ENCODE measurements around the gene DDX51. TPM values are rescaled to one million over a fixed set of nuclear protein-coding genes. Genes with fewer than 3 reads are reported as not detected.
A peak's percentile ranks its signal among the peaks of the same experiment; 100 is the strongest.

DDX51 gene
- polyA plus RNA-seq, 2 of the 4 experiments (the other 2 are of a cell fraction) = 10.2 to 22.6 TPM

- H3K4me2 ChIP-seq = no peak overlapping the region
- ATAC-seq = no peak; a peak in 2 of 6 replicates
- 89% methylated on average over 45 of the region's 51 CpGs for WGBS (ENCODE audit: missing lambda C conversion rate)
- H3K9me3 ChIP-seq = no peaks in the 10 kb centered on the region
- POLR2A ChIA-PET = no interaction called here
- peak in 1 of 2 experiments; percentile 36 for DNase-seq (ENCODE audit: low read depth in 1 of 2, low spot score in 1 of 2)
- H3K4me1 ChIP-seq = no peaks in the 10 kb centered on the region
- no peak overlapping the region for H3K4me3 ChIP-seq
- TF ChIP-seq HDAC2 (IDR thresholded peaks at IDR 0.05) (0 out of 2 replicates have a peak, but pooled peaks have one; percentile 26), RAD21 (conservative IDR thresholded peaks at IDR 0.05 in 1 of 2, IDR thresholded peaks at IDR 0.05 in 1 of 2) (no peak)
- CTCF ChIA-PET = interaction anchor here (0.6 to 1.2 kb wide), 4 partner anchors 21 to 260 kb away, joined by 3 to 6 read pairs (median 4); no protein-coding TSS in a partner anchor
- no peak for FAIRE-seq
- no peak overlapping the region for H3K27ac ChIP-seq
Observed at GRCh38 chr12:132154941-132155770, 11.0 kb upstream of the DDX51 start.

GRCh38 chr12:132154341-132154761, 10.2 kb upstream of the DDX51 start:
- Histone ChIP-seq H3K27ac (no peak overlapping the region), H3K9me3 (no peaks in the 10 kb centered on the region), H3K4me2 (no peak overlapping the region), H3K4me1 (no peaks in the 10 kb centered on the region), H3K4me3 (no peak overlapping the region)
- ChIA-PET POLR2A (no interaction called here), CTCF (interaction anchor here (0.5 to 4.2 kb wide), 40 partner anchors 9 to 522 kb away, joined by 3 to 64 read pairs (median 4); partner anchors contain the start of genes NOC4L and P2RX2)
- 74% methylated on average over 16 of the region's 21 CpGs for WGBS (ENCODE audit: missing lambda C conversion rate)
- ATAC-seq (peak; percentile 45 to 49), DNase-seq (ENCODE audit: low read depth in 1 of 2, low spot score in 1 of 2) (no peak), FAIRE-seq (no peak)
- no peak for TF ChIP-seq CHD2 (IDR thresholded peaks at IDR 0.05; ENCODE audit: low read length, partially characterized antibody)
- TF ChIP-seq EHMT2 (IDR thresholded peaks at IDR 0.05; ENCODE audit: low read depth) = no peak
- TF ChIP-seq RAD21 (conservative IDR thresholded peaks at IDR 0.05 in 1 of 2, IDR thresholded peaks at IDR 0.05 in 1 of 2) = no peak
- TF ChIP-seq FOXS1 (CRISPR knock-in tag; IDR thresholded peaks at IDR 0.05) = no peak
- TF ChIP-seq E2F6 (IDR thresholded peaks at IDR 0.05; ENCODE audit: borderline replicate concordance, low read depth) = no peak
- TF ChIP-seq MAX (IDR thresholded peaks at IDR 0.05) = no peak
- no peak for TF ChIP-seq SREBF2 (IDR thresholded peaks at IDR 0.05)
- no peak for TF ChIP-seq JUNB (IDR thresholded peaks at IDR 0.05)
- no peak for TF ChIP-seq PBX3 (IDR thresholded peaks at IDR 0.05)
- no peak for TF ChIP-seq HES2 (IDR thresholded peaks at IDR 0.05)
- no peak for TF ChIP-seq RCOR1 (IDR thresholded peaks at IDR 0.05; ENCODE audit: low read depth, low read length)
- TF ChIP-seq BHLHE40 (IDR thresholded peaks at IDR 0.05; ENCODE audit: low read depth, low read length) = no peak

- Histone ChIP-seq H3K4me3 (no peak overlapping the region), H3K4me2 (0 out of 3 replicates have a peak overlapping the region, but pooled peaks have one; percentile 32), H3K9me3 (no peaks in the 10 kb centered on the region), H3K4me1 (no peaks in the 10 kb centered on the region), H3K27ac (no peak overlapping the region)
- DNase-seq (ENCODE audit: low read depth in 1 of 2, low spot score in 1 of 2) (peak; percentile 82 to 85), FAIRE-seq (no peak), ATAC-seq (peak; percentile 85 to 98)
- WGBS (ENCODE audit: missing lambda C conversion rate) = 46% methylated on average over 38 of the region's 41 CpGs
- POLR2A ChIA-PET = interaction anchor here (0.9 kb wide), 1 partner anchor 260 kb away, joined by 3 read pairs; no protein-coding TSS in a partner anchor
- CTCF ChIA-PET = interaction anchor here (0.5 to 4.2 kb wide), 44 partner anchors 9 to 522 kb away, joined by 3 to 64 read pairs (median 4); partner anchors contain the start of genes NOC4L and P2RX2
- TF ChIP-seq TFCP2L1 (CRISPR knock-in tag; IDR thresholded peaks at IDR 0.05) (peak; percentile 61; the same call in 1 of the 2 replicates), CTCF (IDR thresholded peaks at IDR 0.05) (peak; percentile 94), REST (IDR thresholded peaks at IDR 0.05) (no peak), FOXS1 (CRISPR knock-in tag; IDR thresholded peaks at IDR 0.05) (no peak), USF2 (IDR thresholded peaks at IDR 0.05) (no peak), BCL3 (IDR thresholded peaks at IDR 0.05) (no peak), JUNB (IDR thresholded peaks at IDR 0.05) (no peak)
Observed at GRCh38 chr12:132153501-132154340, 9.6 kb upstream of the DDX51 start.

Measured in A549 (cell line).